ENCODE measurements around the gene IST1. TPM values are rescaled to one million over a fixed set of nuclear protein-coding genes. Genes with fewer than 3 reads are reported as not detected.

The IST1 gene
- total RNA-seq, 1 donor from 2014 or later: 157 TPM

DNA sequence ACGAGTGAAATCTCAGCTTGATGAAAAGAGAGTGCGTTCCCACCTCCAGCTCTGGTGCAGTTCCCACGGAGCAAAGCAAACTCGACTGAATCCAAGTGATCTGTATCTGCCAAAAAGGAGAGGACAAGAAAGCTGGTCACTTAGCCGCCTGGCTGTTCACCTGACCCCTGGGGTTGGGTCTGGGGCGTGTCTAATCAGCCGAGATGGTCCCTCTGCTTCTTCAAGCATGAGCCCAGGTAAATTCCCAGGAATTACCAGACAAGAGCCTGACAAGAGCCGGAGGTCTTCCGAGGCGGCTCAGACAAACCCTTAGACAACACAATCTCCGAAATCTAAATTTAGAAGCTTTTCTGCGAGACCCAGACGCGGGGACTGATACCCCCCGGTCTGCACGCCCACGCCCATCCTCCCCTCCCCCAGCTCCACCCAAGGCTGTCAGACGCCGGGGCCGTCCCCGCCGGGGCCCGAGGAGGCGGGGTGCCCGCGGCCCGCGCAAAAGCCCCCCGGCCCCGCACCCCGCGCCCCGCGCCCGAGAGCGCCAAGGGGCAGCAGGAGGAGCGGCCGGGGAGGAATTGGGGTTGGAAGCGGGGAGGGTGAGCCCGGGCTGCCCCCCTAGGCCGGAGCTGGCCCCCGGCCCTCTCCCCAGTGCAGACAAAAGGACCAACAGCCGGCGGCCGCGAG is 12.0 kb upstream of the IST1 start:
- TF ChIP-seq CTCF (IDR thresholded peaks at IDR 0.05; ENCODE audit: insufficient read depth, low read length, severe bottlenecking): no peak
- FAIRE-seq (no peak), DNase-seq (ENCODE audit: low read depth) (peak; percentile 26)
- H3K27me3 ChIP-seq (ENCODE audit: control insufficient read depth, insufficient read depth, low read length): no peaks in the 10 kb centered on the region
- H3K36me3 ChIP-seq (ENCODE audit: control insufficient read depth, insufficient read depth, low read length): peaks cover 3% of the 10 kb centered on the region
- H3K4me3 ChIP-seq (ENCODE audit: low read depth, low read length): peak overlapping the region; percentile 73

DNA sequence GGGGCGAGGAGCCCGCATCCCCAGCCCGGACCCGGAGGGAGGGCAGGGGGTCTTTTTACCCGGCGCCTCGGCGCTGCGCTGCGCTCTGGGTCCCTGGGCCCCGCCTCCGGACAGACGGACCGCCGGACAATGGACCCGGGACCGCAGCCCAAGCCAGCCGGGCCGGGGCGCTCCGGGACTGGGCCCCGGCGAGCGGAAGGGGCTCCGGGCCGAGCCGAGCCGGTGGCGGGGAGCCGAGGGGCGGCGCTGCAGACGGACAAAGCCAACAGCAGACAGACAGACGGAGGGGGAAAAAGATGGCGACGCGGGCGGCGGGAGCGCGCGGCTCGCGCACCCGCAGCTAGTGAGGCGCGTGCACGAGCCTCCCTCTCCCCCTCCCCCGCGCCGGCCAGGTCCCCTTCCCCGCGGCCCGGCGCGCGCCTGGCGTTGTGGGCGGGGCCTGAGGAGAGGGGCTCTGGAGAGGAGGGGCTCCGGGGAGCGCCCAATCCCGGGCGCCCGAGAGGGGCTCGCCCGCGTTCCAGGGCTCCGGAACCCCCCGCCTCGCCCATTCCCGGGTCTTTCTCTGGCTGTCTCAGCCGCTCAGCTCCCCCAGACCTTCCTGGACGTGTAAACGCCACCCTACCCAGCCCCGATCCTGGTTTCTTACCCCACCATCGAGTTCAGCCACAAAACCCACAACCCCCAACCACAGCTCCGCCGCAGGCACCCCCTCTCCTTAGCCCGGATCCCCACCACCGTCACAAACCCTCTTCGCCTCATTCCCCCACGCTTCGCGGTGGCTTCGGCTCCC is 11.3 kb upstream of the IST1 start, which contains the start of gene ZNF821:
Gene ZNF821, minus strand, starts transcription at position 334 of the 790 bp plus-strand sequence. CDS start 4,236 bp downstream, outside the sequence.
- Histone ChIP-seq H3K36me3 (ENCODE audit: control insufficient read depth, insufficient read depth, low read length) (peaks cover 2% of the 10 kb centered on the region), H3K27me3 (ENCODE audit: control insufficient read depth, insufficient read depth, low read length) (no peaks in the 10 kb centered on the region), H3K4me3 (ENCODE audit: low read depth, low read length) (peak within 1 kb of the TSS; percentile 73)
- FAIRE-seq: no peak
- peak; percentile 48 for TF ChIP-seq CTCF (IDR thresholded peaks at IDR 0.05; ENCODE audit: insufficient read depth, low read length, severe bottlenecking)
- peak; percentile 36 for DNase-seq (ENCODE audit: low read depth)

DNA sequence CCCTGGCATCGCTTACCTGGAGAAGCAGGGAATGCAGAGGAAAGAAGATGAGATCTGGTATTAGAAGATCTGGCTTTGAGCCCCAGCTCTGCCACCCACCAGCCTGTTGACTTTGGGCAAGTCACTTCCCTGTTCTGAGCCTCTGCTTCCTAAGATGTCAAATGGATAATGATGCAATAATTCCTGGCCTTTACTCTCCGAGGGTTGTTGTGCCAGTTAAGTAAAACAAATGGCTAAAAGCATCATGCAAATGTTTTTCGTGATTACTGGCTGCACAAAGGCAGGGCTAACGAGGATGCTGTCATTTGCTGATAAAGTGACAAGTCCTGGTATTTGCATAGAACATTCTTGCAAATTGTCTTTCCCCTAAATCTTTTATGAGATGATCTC is 10.1 kb upstream of the IST1 start:
- Histone ChIP-seq H3K27me3 (ENCODE audit: control insufficient read depth, insufficient read depth, low read length) (no peaks in the 10 kb centered on the region), H3K36me3 (ENCODE audit: control insufficient read depth, insufficient read depth, low read length) (peaks cover 1% of the 10 kb centered on the region), H3K4me3 (ENCODE audit: low read depth, low read length) (no peak overlapping the region)
- peak; percentile 4 for DNase-seq (ENCODE audit: low read depth)
- FAIRE-seq: no peak
- no peak for TF ChIP-seq CTCF (IDR thresholded peaks at IDR 0.05; ENCODE audit: insufficient read depth, low read length, severe bottlenecking)

GRCh38 chr16:71889147-71889546 is 6.2 kb upstream of the IST1 start:
- H3K4me3 ChIP-seq (ENCODE audit: low read depth, low read length): no peak overlapping the region
- DNase-seq (ENCODE audit: low read depth) (no peak), FAIRE-seq (no peak)
- no peaks in the 10 kb centered on the region for H3K27me3 ChIP-seq (ENCODE audit: control insufficient read depth, insufficient read depth, low read length)
- no peak for TF ChIP-seq CTCF (IDR thresholded peaks at IDR 0.05; ENCODE audit: insufficient read depth, low read length, severe bottlenecking)
- H3K36me3 ChIP-seq (ENCODE audit: control insufficient read depth, insufficient read depth, low read length): no peaks in the 10 kb centered on the region

DNA sequence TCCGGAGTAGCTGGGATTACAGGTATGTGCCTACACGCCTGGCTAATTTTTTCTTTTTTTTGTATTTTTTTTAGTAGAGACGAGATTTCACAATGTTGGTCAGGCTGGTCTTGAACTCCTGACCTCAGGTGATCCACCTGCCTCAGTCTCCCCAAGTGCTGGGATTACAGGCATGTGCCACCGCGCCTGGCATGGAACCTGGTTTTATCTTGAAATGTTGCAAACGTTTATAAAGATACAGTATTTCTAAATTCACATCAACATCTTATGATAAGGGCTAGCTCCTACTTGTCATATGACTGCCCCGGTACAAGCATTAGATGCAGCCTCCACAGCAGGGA is 1.5 kb upstream of the IST1 start:
- peak overlapping the region; percentile 98 for H3K4me3 ChIP-seq (ENCODE audit: low read depth, low read length)
- no peaks in the 10 kb centered on the region for H3K36me3 ChIP-seq (ENCODE audit: control insufficient read depth, insufficient read depth, low read length)
- no peaks in the 10 kb centered on the region for H3K27me3 ChIP-seq (ENCODE audit: control insufficient read depth, insufficient read depth, low read length)
- no peak for DNase-seq (ENCODE audit: low read depth)
- no peak for FAIRE-seq
- TF ChIP-seq CTCF (IDR thresholded peaks at IDR 0.05; ENCODE audit: insufficient read depth, low read length, severe bottlenecking): no peak

All from bronchial epithelial cell (primary cell).